ENCODE data around the gene PCCA.

PCCA gene

GRCh38 chr13:100195568-100195967 lies 106.7 kb downstream of the PCCA start:
- H3K18ac ChIP-seq (ENCODE audit: low read length) = no peak overlapping the region
- no peak overlapping the region for H3K9ac ChIP-seq (ENCODE audit: low read length)
- H3K4me1 ChIP-seq (ENCODE audit: control insufficient read depth in 1 of 2, insufficient read depth in 2 of 2, low read length in 2 of 2) = no peaks in the 10 kb centered on the region
- H3K79me1 ChIP-seq (ENCODE audit: low read length) = no peaks in the 10 kb centered on the region
- no peaks in the 10 kb centered on the region for H3K9me3 ChIP-seq (ENCODE audit: insufficient read depth, low read depth, low read length)
- no CpG with 5 or more reads among the region's 1 CpG for WGBS (ENCODE audit: extremely low coverage, insufficient coverage, insufficient read length)
- no peak overlapping the region for H2AFZ ChIP-seq (ENCODE audit: insufficient read depth, low read length, poor library complexity)
- no peak for DNase-seq
- no peak overlapping the region for H3K4me2 ChIP-seq (ENCODE audit: low read length)
- no peak overlapping the region for H4K91ac ChIP-seq (ENCODE audit: low read depth, low read length)
- no peak overlapping the region for H2BK12ac ChIP-seq (ENCODE audit: low read length)
- H2AK5ac ChIP-seq (ENCODE audit: low read length) = no peak overlapping the region
- H3K36me3 ChIP-seq (ENCODE audit: control insufficient read depth in 1 of 2, insufficient read depth in 2 of 2, low read length in 2 of 2) = peaks cover 0 to 2% of the 10 kb centered on the region in 2 experiments
- H3K27ac ChIP-seq (ENCODE audit: low read depth, low read length) = no peak overlapping the region
- no peak overlapping the region for H4K12ac ChIP-seq (ENCODE audit: low read depth, low read length)
- H3K27me3 ChIP-seq (ENCODE audit: insufficient read depth, low read length) = no peaks in the 10 kb centered on the region
- H2BK5ac ChIP-seq (ENCODE audit: low read depth, low read length, poor library complexity) = no peak overlapping the region
- no peak overlapping the region for H3K4me3 ChIP-seq (ENCODE audit: low read depth, low read length)
- no peaks in the 10 kb centered on the region for H3K79me2 ChIP-seq (ENCODE audit: control insufficient read depth, insufficient read depth, low read length, poor library complexity)
- no peak overlapping the region for H3K14ac ChIP-seq (ENCODE audit: low read length)
- no peak overlapping the region for H3K4ac ChIP-seq (ENCODE audit: low read depth, low read length)
- no peak overlapping the region for H3K23ac ChIP-seq (ENCODE audit: low read length)
- no peak overlapping the region for H4K8ac ChIP-seq (ENCODE audit: low read depth, low read length)
- H2BK120ac ChIP-seq (ENCODE audit: insufficient read depth, low read length, poor library complexity) = no peak overlapping the region

GRCh38 chr13:100196375-100196774 lies 107.5 kb downstream of the PCCA start:
- Histone ChIP-seq H3K9me3 (ENCODE audit: insufficient read depth, low read depth, low read length) (no peaks in the 10 kb centered on the region), H4K91ac (ENCODE audit: low read depth, low read length) (no peak overlapping the region), H4K8ac (ENCODE audit: low read depth, low read length) (no peak overlapping the region), H2BK5ac (ENCODE audit: low read depth, low read length, poor library complexity) (no peak overlapping the region), H3K27ac (ENCODE audit: low read depth, low read length) (no peak overlapping the region), H3K4me3 (ENCODE audit: low read depth, low read length) (no peak overlapping the region), H2AFZ (ENCODE audit: insufficient read depth, low read length, poor library complexity) (no peak overlapping the region), H3K4me1 (ENCODE audit: control insufficient read depth in 1 of 2, insufficient read depth in 2 of 2, low read length in 2 of 2) (no peaks in the 10 kb centered on the region), H3K27me3 (ENCODE audit: insufficient read depth, low read length) (no peaks in the 10 kb centered on the region), H3K79me1 (ENCODE audit: low read length) (no peaks in the 10 kb centered on the region), H3K14ac (ENCODE audit: low read length) (no peak overlapping the region), H3K18ac (ENCODE audit: low read length) (no peak overlapping the region), H3K9ac (ENCODE audit: low read length) (no peak overlapping the region), H2AK5ac (ENCODE audit: low read length) (no peak overlapping the region), H2BK12ac (ENCODE audit: low read length) (no peak overlapping the region), H3K4ac (ENCODE audit: low read depth, low read length) (no peak overlapping the region), H3K36me3 (ENCODE audit: control insufficient read depth in 1 of 2, insufficient read depth in 2 of 2, low read length in 2 of 2) (no peaks in the 10 kb centered on the region), H2BK120ac (ENCODE audit: insufficient read depth, low read length, poor library complexity) (no peak overlapping the region), H4K12ac (ENCODE audit: low read depth, low read length) (no peak overlapping the region), H3K23ac (ENCODE audit: low read length) (no peak overlapping the region), H3K79me2 (ENCODE audit: control insufficient read depth, insufficient read depth, low read length, poor library complexity) (no peaks in the 10 kb centered on the region), H3K4me2 (ENCODE audit: low read length) (no peak overlapping the region)
- WGBS (ENCODE audit: extremely low coverage, insufficient coverage, insufficient read length) = no CpG with 5 or more reads among the region's 3 CpGs
- no peak for DNase-seq

GRCh38 chr13:100197116-100197515 lies 108.2 kb downstream of the PCCA start:
- no peak overlapping the region for H4K8ac ChIP-seq (ENCODE audit: low read depth, low read length)

GRCh38 chr13:100197591-100198365 lies 108.9 kb downstream of the PCCA start:
- H3K18ac ChIP-seq (ENCODE audit: low read length) = no peak overlapping the region
- no peaks in the 10 kb centered on the region for H3K27me3 ChIP-seq (ENCODE audit: insufficient read depth, low read length)
- no peak overlapping the region for H2AK5ac ChIP-seq (ENCODE audit: low read length)
- H3K4me2 ChIP-seq (ENCODE audit: low read length) = no peak overlapping the region
- H2BK120ac ChIP-seq (ENCODE audit: insufficient read depth, low read length, poor library complexity) = no peak overlapping the region
- H3K36me3 ChIP-seq (ENCODE audit: control insufficient read depth in 1 of 2, insufficient read depth in 2 of 2, low read length in 2 of 2) = no peaks in the 10 kb centered on the region
- no peak overlapping the region for H3K23ac ChIP-seq (ENCODE audit: low read length)
- no peak overlapping the region for H2BK5ac ChIP-seq (ENCODE audit: low read depth, low read length, poor library complexity)
- no peak overlapping the region for H3K27ac ChIP-seq (ENCODE audit: low read depth, low read length)
- WGBS (ENCODE audit: extremely low coverage, insufficient coverage, insufficient read length) = no CpG with 5 or more reads among the region's 5 CpGs
- H3K79me1 ChIP-seq (ENCODE audit: low read length) = no peaks in the 10 kb centered on the region
- H3K9ac ChIP-seq (ENCODE audit: low read length) = no peak overlapping the region
- no peak overlapping the region for H4K12ac ChIP-seq (ENCODE audit: low read depth, low read length)
- DNase-seq = no peak
- no peaks in the 10 kb centered on the region for H3K79me2 ChIP-seq (ENCODE audit: control insufficient read depth, insufficient read depth, low read length, poor library complexity)
- H4K91ac ChIP-seq (ENCODE audit: low read depth, low read length) = no peak overlapping the region
- H3K4me3 ChIP-seq (ENCODE audit: low read depth, low read length) = no peak overlapping the region
- H3K4ac ChIP-seq (ENCODE audit: low read depth, low read length) = no peak overlapping the region
- no peaks in the 10 kb centered on the region for H3K9me3 ChIP-seq (ENCODE audit: insufficient read depth, low read depth, low read length)
- no peak overlapping the region for H2BK12ac ChIP-seq (ENCODE audit: low read length)
- H2AFZ ChIP-seq (ENCODE audit: insufficient read depth, low read length, poor library complexity) = no peak overlapping the region
- no peak overlapping the region for H3K14ac ChIP-seq (ENCODE audit: low read length)
- no peaks in the 10 kb centered on the region for H3K4me1 ChIP-seq (ENCODE audit: control insufficient read depth in 1 of 2, insufficient read depth in 2 of 2, low read length in 2 of 2)
- H4K8ac ChIP-seq (ENCODE audit: low read depth, low read length) = no peak overlapping the region

More at GRCh38 chr13:100197116-100197515, 108.2 kb downstream of the PCCA start:
- WGBS (ENCODE audit: extremely low coverage, insufficient coverage, insufficient read length) = no CpG with 5 or more reads among the region's 1 CpG
- Histone ChIP-seq H3K18ac (ENCODE audit: low read length) (no peak overlapping the region), H3K23ac (ENCODE audit: low read length) (no peak overlapping the region), H2BK12ac (ENCODE audit: low read length) (no peak overlapping the region), H3K4me3 (ENCODE audit: low read depth, low read length) (no peak overlapping the region), H3K79me2 (ENCODE audit: control insufficient read depth, insufficient read depth, low read length, poor library complexity) (no peaks in the 10 kb centered on the region), H3K27ac (ENCODE audit: low read depth, low read length) (no peak overlapping the region), H3K27me3 (ENCODE audit: insufficient read depth, low read length) (no peaks in the 10 kb centered on the region), H4K12ac (ENCODE audit: low read depth, low read length) (no peak overlapping the region), H2BK120ac (ENCODE audit: insufficient read depth, low read length, poor library complexity) (no peak overlapping the region), H3K9ac (ENCODE audit: low read length) (no peak overlapping the region), H2BK5ac (ENCODE audit: low read depth, low read length, poor library complexity) (no peak overlapping the region), H3K36me3 (ENCODE audit: control insufficient read depth in 1 of 2, insufficient read depth in 2 of 2, low read length in 2 of 2) (no peaks in the 10 kb centered on the region), H3K4me2 (ENCODE audit: low read length) (no peak overlapping the region), H2AFZ (ENCODE audit: insufficient read depth, low read length, poor library complexity) (no peak overlapping the region), H3K14ac (ENCODE audit: low read length) (no peak overlapping the region), H3K4ac (ENCODE audit: low read depth, low read length) (no peak overlapping the region), H3K79me1 (ENCODE audit: low read length) (no peaks in the 10 kb centered on the region), H4K91ac (ENCODE audit: low read depth, low read length) (no peak overlapping the region), H2AK5ac (ENCODE audit: low read length) (no peak overlapping the region), H3K9me3 (ENCODE audit: insufficient read depth, low read depth, low read length) (no peaks in the 10 kb centered on the region), H3K4me1 (ENCODE audit: control insufficient read depth in 1 of 2, insufficient read depth in 2 of 2, low read length in 2 of 2) (no peaks in the 10 kb centered on the region)
- DNase-seq = no peak
